HG03039 (cell line): ENCODE measurements around the gene RHOU.
"Not testable (repeated sequence)": the region's sequence is repeated elsewhere in the genome, so short reads cannot be mapped to it uniquely, and the experiment has no call there.

Experiments used
- ATAC-seq: cut with Tn5 transposase; IDR thresholded peaks from one replicate; pipeline ENCODE4 v1.9.1; 2021; ENCODE audit warnings: mild to moderate bottlenecking, moderate library complexity; ENCODE audit not compliant: unreplicated experiment

The RHOU gene

GRCh38 chr1:228755800-228756199, 20.5 kb downstream of the RHOU start:
- no peak for ATAC-seq

- no peak for ATAC-seq
Observed at GRCh38 chr1:228756457-228756856, 21.2 kb downstream of the RHOU start.

- ATAC-seq = no peak
Observed at GRCh38 chr1:228758447-228758846, 23.2 kb downstream of the RHOU start.

- no peak for ATAC-seq
Observed at GRCh38 chr1:228760979-228761378, 25.7 kb downstream of the RHOU start.

- no peak for ATAC-seq
Observed at GRCh38 chr1:228763561-228763960, 28.3 kb downstream of the RHOU start.

- no peak for ATAC-seq
Observed at GRCh38 chr1:228765168-228765946, 30.1 kb downstream of the RHOU start.

GRCh38 chr1:228766788-228767187, 31.5 kb downstream of the RHOU start:
- no peak for ATAC-seq

GRCh38 chr1:228767636-228768354, 32.5 kb downstream of the RHOU start:
- no peak for ATAC-seq

GRCh38 chr1:228768355-228769000, 33.2 kb downstream of the RHOU start:
- ATAC-seq = no peak

GRCh38 chr1:228770779-228771223, 35.5 kb downstream of the RHOU start:
- no peak for ATAC-seq

- no peak for ATAC-seq
Observed at GRCh38 chr1:228772516-228773212, 37.4 kb downstream of the RHOU start.

- not testable (repeated sequence) for ATAC-seq
Observed at GRCh38 chr1:228775946-228776345, 40.7 kb downstream of the RHOU start.

GRCh38 chr1:228776449-228776848, 41.2 kb downstream of the RHOU start:
- no peak for ATAC-seq

- ATAC-seq = no peak
Observed at GRCh38 chr1:228777236-228777635, 42.0 kb downstream of the RHOU start.

GRCh38 chr1:228778026-228778425, 42.7 kb downstream of the RHOU start:
- ATAC-seq = no peak

- ATAC-seq = no peak
Observed at GRCh38 chr1:228778466-228778865, 43.2 kb downstream of the RHOU start.

- no peak for ATAC-seq
Observed at GRCh38 chr1:228778961-228779360, 43.7 kb downstream of the RHOU start.

- ATAC-seq = no peak
Observed at GRCh38 chr1:228781161-228781808, 46.0 kb downstream of the RHOU start.

- no peak for ATAC-seq
Observed at GRCh38 chr1:228781809-228782661, 46.8 kb downstream of the RHOU start.
